HepG2 (cell line): ENCODE data around the gene TTC39C. TPM values are rescaled to one million over a fixed set of nuclear protein-coding genes. Genes with fewer than 3 reads are reported as not detected.
A peak's percentile ranks its signal among the peaks of the same experiment; 100 is the strongest.

ENCODE experiments used
- AGO1 ChIP-seq: fragments of 200-400 bp; formaldehyde crosslinking; IDR thresholded peaks from 2 replicates; pipeline ENCODE4 v1.6.1; 2017; ENCODE audit warnings: mild to moderate bottlenecking, low read depth, low read length, moderate library complexity; ENCODE audit not compliant: poor library complexity, severe bottlenecking
- ATF7-NPFF ChIP-seq: sonication (generic); formaldehyde crosslinking; IDR thresholded peaks from 2 replicates; pipeline ENCODE4 v1.8.1; 2023; ENCODE audit warnings: mild to moderate bottlenecking, low read depth, missing genetic modification reagents, moderate library complexity
- ATRX ChIP-seq: sonication (generic); formaldehyde crosslinking; IDR thresholded peaks from 2 replicates; pipeline ENCODE4 v1.4.0; 2020; ENCODE audit warnings: missing genetic modification reagents, borderline replicate concordance
- BRD4 ChIP-seq: sonication (generic); formaldehyde crosslinking; IDR thresholded peaks from 2 replicates; pipeline ENCODE4 v1.4.0; 2020; ENCODE audit warnings: missing genetic modification reagents
- CEBPG ChIP-seq: IDR thresholded peaks from 2 replicates; pipeline ENCODE4 v1.6.1; 2016
- GLI4 ChIP-seq: sonication (generic); formaldehyde crosslinking; IDR thresholded peaks from 2 replicates; pipeline ENCODE4 v1.5.1; 2020; ENCODE audit warnings: missing genetic modification reagents, mild to moderate bottlenecking, moderate library complexity, borderline replicate concordance
- HDAC2 ChIP-seq: sonication (generic); formaldehyde crosslinking; IDR thresholded peaks from 2 replicates; pipeline ENCODE4 v1.4.0; 2020; ENCODE audit warnings: missing genetic modification reagents
- ISX ChIP-seq: sonication (generic); formaldehyde crosslinking; conservative IDR thresholded peaks from 2 replicates; pipeline ENCODE4 v1.5.0; 2020; ENCODE audit warnings: missing genetic modification reagents
- JUNB ChIP-seq: sonication (generic); formaldehyde crosslinking; IDR thresholded peaks from 2 replicates; pipeline ENCODE4 v1.8.0; 2022; ENCODE audit warnings: missing genetic modification reagents, mild to moderate bottlenecking, borderline replicate concordance
- MYC ChIP-seq: sonication (generic); formaldehyde crosslinking; IDR thresholded peaks from 2 replicates; pipeline ENCODE4 v1.9.0; 2021; ENCODE audit warnings: missing genetic modification reagents, borderline replicate concordance
- NCOA5 ChIP-seq: sonication (generic); formaldehyde crosslinking; IDR thresholded peaks from 2 replicates; pipeline ENCODE4 v1.4.0; 2020; ENCODE audit warnings: missing genetic modification reagents
- NFRKB ChIP-seq: fragments of 450-650 bp; IDR thresholded peaks from 2 replicates; pipeline ENCODE4 v1.6.1; 2017
- NPAS2 ChIP-seq: sonication (generic); formaldehyde crosslinking; IDR thresholded peaks from 2 replicates; pipeline ENCODE4 v1.8.0; 2022; ENCODE audit warnings: mild to moderate bottlenecking, missing genetic modification reagents, borderline replicate concordance
- PITX1 ChIP-seq: sonication (generic); formaldehyde crosslinking; IDR thresholded peaks from 2 replicates; pipeline ENCODE4 v1.5.1; 2020; ENCODE audit warnings: mild to moderate bottlenecking, missing genetic modification reagents
- REXO4 ChIP-seq: sonication (generic); formaldehyde crosslinking; IDR thresholded peaks from 2 replicates; pipeline ENCODE4 v1.8.0; 2022; ENCODE audit warnings: missing genetic modification reagents, mild to moderate bottlenecking, borderline replicate concordance
- TAF15 ChIP-seq: fragments of 200-400 bp; formaldehyde crosslinking; IDR thresholded peaks from one replicate; pipeline ENCODE4 v1.6.1; 2018; ENCODE audit warnings: mild to moderate bottlenecking, low read depth, low read length; ENCODE audit not compliant: poor library complexity, severe bottlenecking
- TBL1XR1 ChIP-seq: fragments of 150-350 bp; IDR thresholded peaks from 2 replicates; pipeline ENCODE4 v1.6.1; 2014; ENCODE audit warnings: borderline replicate concordance, low read length; ENCODE audit not compliant: partially characterized antibody
- TCF7L2 ChIP-seq: IDR thresholded peaks from 2 replicates; pipeline ENCODE4 v1.6.1; 2011; ENCODE audit warnings: mild to moderate bottlenecking, low read depth, low read length, moderate library complexity
- XBP1 ChIP-seq: sonication (generic); formaldehyde crosslinking; IDR thresholded peaks from 2 replicates; pipeline ENCODE4 v1.5.0; 2020; ENCODE audit warnings: missing genetic modification reagents
- ZNF160 ChIP-seq: sonication (generic); formaldehyde crosslinking; IDR thresholded peaks from 2 replicates; pipeline ENCODE4 v1.8.0; 2022; ENCODE audit warnings: mild to moderate bottlenecking, inconsistent platforms, missing genetic modification reagents
- ZNF317 ChIP-seq: sonication (generic); formaldehyde crosslinking; IDR thresholded peaks from 2 replicates; pipeline ENCODE4 v1.5.0; 2020; ENCODE audit warnings: mild to moderate bottlenecking, missing genetic modification reagents
- ZNF326 ChIP-seq: sonication (generic); formaldehyde crosslinking; IDR thresholded peaks from 2 replicates; pipeline ENCODE4 v1.4.0; 2020; ENCODE audit warnings: missing genetic modification reagents, borderline replicate concordance
- ZNF446 ChIP-seq: sonication (generic); formaldehyde crosslinking; IDR thresholded peaks from 2 replicates; pipeline ENCODE4 v1.5.0; 2020; ENCODE audit warnings: mild to moderate bottlenecking, missing genetic modification reagents
- ZNF615 ChIP-seq: sonication (generic); formaldehyde crosslinking; IDR thresholded peaks from 2 replicates; pipeline ENCODE4 v1.5.0; 2020; ENCODE audit warnings: mild to moderate bottlenecking, missing genetic modification reagents, borderline replicate concordance
- ZSCAN20 ChIP-seq: sonication (generic); formaldehyde crosslinking; IDR thresholded peaks from 2 replicates; pipeline ENCODE4 v1.4.0; 2020; ENCODE audit warnings: missing genetic modification reagents, mild to moderate bottlenecking, borderline replicate concordance
- polyA plus RNA-seq, 8 experiments: library from polyadenylated mRNA; depleted of rRNA in 3 of 8; stranded (reverse) in 7 of 8; unstranded in 1 of 8; fragments of >200 nt; fragmentation: Illumina TruSeq in 4 of 8; extraction: Trizol in 4 of 8; gene quantifications; 2 replicates each; pipeline versions ENCODE4 v1.2.1 to v1.2.3, GENCODE V29; 2011 to 2016; ENCODE audit warnings: low read depth in 4 of 8, missing spikeins in 1 of 8, mixed read lengths in 1 of 8; ENCODE audit not compliant: insufficient read depth in 1 of 8
- total RNA-seq, 5 experiments: library from RNA; depleted of rRNA; stranded (reverse); fragments of >200 nt; fragmentation: Illumina TruSeq; extraction: Trizol; gene quantifications; 2 replicates each; pipeline ENCODE4 v1.2.3, GENCODE V29; 2016; ENCODE audit warnings: low read depth in 1 of 5
- TF ChIP-seq, protein P1 (sequence below): sonication (generic); formaldehyde crosslinking; IDR thresholded peaks from 2 replicates; pipeline ENCODE4 v1.4.0; 2020; ENCODE audit warnings: missing genetic modification reagents, borderline replicate concordance
- TF ChIP-seq, protein P2 (sequence below): sonication (generic); formaldehyde crosslinking; IDR thresholded peaks from 2 replicates; pipeline ENCODE4 v1.4.0; 2020; ENCODE audit warnings: missing genetic modification reagents
- TF ChIP-seq, protein P3 (sequence below): sonication (generic); formaldehyde crosslinking; IDR thresholded peaks from 2 replicates; pipeline ENCODE4 v1.4.0; 2020; ENCODE audit warnings: mild to moderate bottlenecking, low read depth, missing genetic modification reagents

TTC39C gene
- total and polyA plus RNA-seq, 2 of the 13 experiments (the other 11 are each of a cell fraction or from before 2014, with no cell fraction given): 19.1 to 25.9 TPM

DNA sequence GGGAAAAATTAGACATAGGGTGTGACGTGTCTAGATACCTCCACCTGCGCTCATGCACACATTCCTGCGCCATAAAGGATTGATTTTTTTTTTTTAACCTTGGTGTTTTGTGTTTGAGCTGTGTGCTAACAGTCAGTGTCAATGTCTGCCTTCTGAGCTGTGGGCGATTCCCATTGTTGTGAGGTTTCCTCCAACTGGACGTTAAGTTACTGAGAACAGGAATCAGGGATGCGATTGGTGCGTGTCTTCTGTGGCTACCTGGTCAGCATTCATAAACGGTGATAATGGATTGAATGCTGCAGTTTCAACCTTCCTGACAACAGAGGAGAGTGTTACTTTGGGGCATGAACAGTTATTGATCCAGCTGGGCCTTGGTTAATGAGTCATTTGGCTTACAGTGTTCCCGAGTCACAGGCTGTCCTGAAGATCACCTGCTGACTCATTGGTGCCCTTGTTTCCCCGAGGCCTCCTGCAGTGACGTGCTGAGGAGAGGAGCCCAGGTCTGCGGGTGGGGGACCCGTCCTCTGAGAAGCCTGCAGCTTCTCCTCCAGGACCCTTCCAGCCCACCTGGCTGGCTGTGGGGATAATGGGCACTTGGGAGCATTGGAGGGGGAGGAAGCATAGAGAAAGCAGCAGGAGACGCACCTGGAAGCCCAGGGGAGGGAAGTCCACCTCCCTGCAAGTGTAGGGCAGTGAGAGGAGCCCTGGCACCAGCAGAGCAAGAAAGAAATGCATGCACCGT lies 98.5 kb downstream of the TTC39C start (continued):
- TF ChIP-seq NCOA5 (CRISPR knock-in tag) (no peak), ATRX (CRISPR knock-in tag) (no peak), AGO1 (no peak), TBL1XR1 (no peak), ZNF615 (CRISPR knock-in tag) (no peak), NPAS2 (CRISPR knock-in tag) (no peak), TCF7L2 (no peak), JUNB (CRISPR knock-in tag) (peak; percentile 95), ISX (no peak), ZNF160 (CRISPR knock-in tag) (0 out of 2 replicates have a peak, but pooled peaks have one; percentile 68), ZNF446 (CRISPR knock-in tag) (no peak), MYC (CRISPR knock-in tag) (peak; percentile 23; the same call in 1 of the 2 replicates), ZSCAN20 (CRISPR knock-in tag) (no peak), PITX1 (CRISPR knock-in tag) (peak; percentile 92), ATF7-NPFF (CRISPR knock-in tag) (0 out of 2 replicates have a peak, but pooled peaks have one; percentile 44), TAF15 (no peak), CEBPG (CRISPR knock-in tag) (peak; percentile 52), XBP1 (CRISPR knock-in tag) (no peak), BRD4 (CRISPR knock-in tag) (peak; percentile 25; the same call in 1 of the 2 replicates), ZNF326 (CRISPR knock-in tag) (no peak), ZNF317 (peak; percentile 72; the same call in 1 of the 2 replicates), GLI4 (CRISPR knock-in tag) (no peak), REXO4 (CRISPR knock-in tag) (no peak), NFRKB (no peak), HDAC2 (CRISPR knock-in tag) (peak; percentile 90)
- TF ChIP-seq, protein P1, sequence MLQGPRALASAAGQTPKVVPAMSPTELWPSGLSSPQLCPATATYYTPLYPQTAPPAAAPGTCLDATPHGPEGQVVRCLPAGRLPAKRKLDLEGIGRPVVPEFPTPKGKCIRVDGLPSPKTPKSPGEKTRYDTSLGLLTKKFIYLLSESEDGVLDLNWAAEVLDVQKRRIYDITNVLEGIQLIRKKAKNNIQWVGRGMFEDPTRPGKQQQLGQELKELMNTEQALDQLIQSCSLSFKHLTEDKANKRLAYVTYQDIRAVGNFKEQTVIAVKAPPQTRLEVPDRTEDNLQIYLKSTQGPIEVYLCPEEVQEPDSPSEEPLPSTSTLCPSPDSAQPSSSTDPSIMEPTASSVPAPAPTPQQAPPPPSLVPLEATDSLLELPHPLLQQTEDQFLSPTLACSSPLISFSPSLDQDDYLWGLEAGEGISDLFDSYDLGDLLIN (CRISPR knock-in tag): no peak
- TF ChIP-seq, protein P2, sequence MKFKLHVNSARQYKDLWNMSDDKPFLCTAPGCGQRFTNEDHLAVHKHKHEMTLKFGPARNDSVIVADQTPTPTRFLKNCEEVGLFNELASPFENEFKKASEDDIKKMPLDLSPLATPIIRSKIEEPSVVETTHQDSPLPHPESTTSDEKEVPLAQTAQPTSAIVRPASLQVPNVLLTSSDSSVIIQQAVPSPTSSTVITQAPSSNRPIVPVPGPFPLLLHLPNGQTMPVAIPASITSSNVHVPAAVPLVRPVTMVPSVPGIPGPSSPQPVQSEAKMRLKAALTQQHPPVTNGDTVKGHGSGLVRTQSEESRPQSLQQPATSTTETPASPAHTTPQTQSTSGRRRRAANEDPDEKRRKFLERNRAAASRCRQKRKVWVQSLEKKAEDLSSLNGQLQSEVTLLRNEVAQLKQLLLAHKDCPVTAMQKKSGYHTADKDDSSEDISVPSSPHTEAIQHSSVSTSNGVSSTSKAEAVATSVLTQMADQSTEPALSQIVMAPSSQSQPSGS (CRISPR knock-in tag): 0 out of 2 replicates have a peak, but pooled peaks have one; percentile 49
- TF ChIP-seq, protein P3, sequence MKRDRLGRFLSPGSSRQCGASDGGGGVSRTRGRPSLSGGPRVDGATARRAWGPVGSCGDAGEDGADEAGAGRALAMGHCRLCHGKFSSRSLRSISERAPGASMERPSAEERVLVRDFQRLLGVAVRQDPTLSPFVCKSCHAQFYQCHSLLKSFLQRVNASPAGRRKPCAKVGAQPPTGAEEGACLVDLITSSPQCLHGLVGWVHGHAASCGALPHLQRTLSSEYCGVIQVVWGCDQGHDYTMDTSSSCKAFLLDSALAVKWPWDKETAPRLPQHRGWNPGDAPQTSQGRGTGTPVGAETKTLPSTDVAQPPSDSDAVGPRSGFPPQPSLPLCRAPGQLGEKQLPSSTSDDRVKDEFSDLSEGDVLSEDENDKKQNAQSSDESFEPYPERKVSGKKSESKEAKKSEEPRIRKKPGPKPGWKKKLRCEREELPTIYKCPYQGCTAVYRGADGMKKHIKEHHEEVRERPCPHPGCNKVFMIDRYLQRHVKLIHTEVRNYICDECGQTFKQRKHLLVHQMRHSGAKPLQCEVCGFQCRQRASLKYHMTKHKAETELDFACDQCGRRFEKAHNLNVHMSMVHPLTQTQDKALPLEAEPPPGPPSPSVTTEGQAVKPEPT (CRISPR knock-in tag): no peak
